H1 (cell line): ENCODE results near the gene TLR9. TPM values are rescaled to one million over a fixed set of nuclear protein-coding genes. Genes with fewer than 3 reads are reported as not detected.

ENCODE experiments used
- ASH2L ChIP-seq: fragments of 200-600, 300-600 bp; sonication (generic); IDR thresholded peaks from one replicate; pipeline ENCODE4 v1.7.1; 2017; ENCODE audit warnings: low read length
- CEBPB ChIP-seq: IDR thresholded peaks from 2 replicates; pipeline ENCODE4 v1.6.1; 2012; ENCODE audit warnings: low read depth, low read length
- GTF2F1 ChIP-seq: IDR thresholded peaks from 2 replicates; pipeline ENCODE4 v1.6.1; 2012; ENCODE audit warnings: low read depth, low read length, improper control_type of control experiment, borderline replicate concordance
- SAP30 ChIP-seq: fragments of 300-600 bp; sonication (generic); IDR thresholded peaks from 2 replicates; pipeline ENCODE4 v1.7.1; 2012; ENCODE audit warnings: low read length, moderate library complexity, mild to moderate bottlenecking, inconsistent platforms; ENCODE audit not compliant: insufficient read depth, insufficient replicate concordance
- SIX5 ChIP-seq: IDR thresholded peaks from 2 replicates; pipeline ENCODE4 v1.6.1; 2011; ENCODE audit warnings: mild to moderate bottlenecking, low read depth, low read length
- polyA plus RNA-seq, 7 experiments: library from polyadenylated mRNA; depleted of rRNA in 3 of 7; stranded (reverse) in 5 of 7; unstranded in 2 of 7; fragments of >200 nt in 5 of 7; fragments of 200-250 nt in 2 of 7; gene quantifications; 1 replicate in 5 of 7; 2 replicates in 1 of 7; 4 replicates in 1 of 7; pipeline versions ENCODE4 v1.2.1 to v1.2.3, GENCODE V29; 2011 to 2013; ENCODE audit warnings: missing spikeins in 2 of 7, mixed read lengths in 2 of 7
- total RNA-seq: library from RNA; stranded (reverse); fragmentation: NEBNext Ultra II Directional; extraction: Animal tissue kit (Norgen Biotek cat#: 25700); gene quantifications from 2 replicates; pipeline ENCODE4 v1.2.1, GENCODE V29; 2021

The TLR9 gene
- total and polyA plus RNA-seq, 2 of the 8 experiments (the other 6 are each of a cell fraction or from before 2014, with no cell fraction given), result 0.05 TPM; not detected in 1

DNA sequence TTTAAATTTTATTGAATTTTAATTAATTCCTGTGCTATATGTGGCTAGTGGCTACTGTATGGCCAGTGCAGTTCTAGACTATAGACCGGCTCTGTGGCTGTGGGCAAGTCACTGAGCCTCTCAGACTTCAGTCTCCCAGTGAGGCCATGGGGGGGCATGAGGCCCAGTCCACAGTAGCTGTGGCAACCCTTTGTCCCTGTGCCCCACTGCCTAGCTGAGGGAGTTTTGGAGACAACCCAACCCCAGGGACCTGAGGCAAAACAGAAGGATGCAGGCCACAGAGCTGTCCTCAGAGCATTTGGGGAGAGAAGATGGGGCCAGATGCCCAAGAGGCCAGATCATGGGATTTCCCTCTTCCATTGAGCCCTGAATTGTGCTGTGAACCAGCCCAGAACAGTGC lies 52.3 kb downstream of the TLR9 start (continued):
- no peak for TF ChIP-seq GTF2F1
- TF ChIP-seq SAP30, result no peak
- no peak for TF ChIP-seq SIX5
- TF ChIP-seq ASH2L, result no peak
- no peak for TF ChIP-seq CEBPB
